HEK293 (cell line): Measurements from ENCODE around the gene APOC3.

Source experiments
- CTCF ChIA-PET: fragments of 350-600 bp; formaldehyde crosslinking; extraction: SDS; loops from one replicate; lab custom pipeline; 2021; ENCODE audit warnings: antibody characterized with exemption; lab: Yijun Ruan, JAX
- POLR2A ChIA-PET: fragments of 300-600 bp; formaldehyde crosslinking; extraction: SDS; loops from one replicate; lab custom pipeline; 2020; ENCODE audit warnings: antibody characterized with exemption, inconsistent platforms; lab: Yijun Ruan, JAX
- H3K27ac ChIP-seq: fragments of 200-500 bp; sonication (Bioruptor generic); 2 replicates; pipeline ENCODE4 v1.5.1; 2014; ENCODE audit warnings: low read depth, low read length, control low read depth, inconsistent platforms; ENCODE audit errors: extremely low read depth
- H3K36me3 ChIP-seq, 2 experiments: fragments of 200-500 bp in 1 of 2; sonication (Bioruptor generic) in 1 of 2; 1 replicate in 1 of 2; 2 replicates in 1 of 2; pipeline ENCODE4 v1.5.1; 2014 to 2017; ENCODE audit warnings: inconsistent platforms in 2 of 2, low read length in 2 of 2; ENCODE audit not compliant: control insufficient read depth in 2 of 2, insufficient read depth in 1 of 2
- H3K4me1 ChIP-seq: fragments of 200-500 bp; sonication (Bioruptor generic); 2 replicates; pipeline ENCODE4 v1.5.1; 2014; ENCODE audit warnings: mild to moderate bottlenecking, low read length, inconsistent platforms; ENCODE audit not compliant: control insufficient read depth, insufficient read depth
- H3K4me3 ChIP-seq: 2 replicates; pipeline ENCODE4 v1.5.1; 2011; ENCODE audit warnings: low read depth, mild to moderate bottlenecking, control low read depth, low read length, moderate library complexity
- H3K9me3 ChIP-seq: fragments of 200-500 bp; sonication (Bioruptor generic); 2 replicates; pipeline ENCODE4 v1.5.1; 2014; ENCODE audit warnings: low read depth, low read length, inconsistent platforms; ENCODE audit not compliant: control insufficient read depth, insufficient read depth
- FEZF1 ChIP-seq: fragments of 450-650 bp; formaldehyde crosslinking; IDR thresholded peaks from 2 replicates; pipeline ENCODE4 v1.5.1; 2016; ENCODE audit warnings: missing biosample characterization, missing genetic modification characterization
- KLF1 ChIP-seq: fragments of 450-650 bp; formaldehyde crosslinking; IDR thresholded peaks from 2 replicates; pipeline ENCODE4 v1.5.1; 2016; ENCODE audit warnings: missing biosample characterization, missing genetic modification characterization
- KLF7 ChIP-seq: fragments of 450-650 bp; formaldehyde crosslinking; IDR thresholded peaks from 2 replicates; pipeline ENCODE4 v1.5.1; 2016; ENCODE audit warnings: missing biosample characterization, missing genetic modification characterization, borderline replicate concordance
- SCRT2 ChIP-seq: fragments of 450-650 bp; formaldehyde crosslinking; IDR thresholded peaks from 2 replicates; pipeline ENCODE4 v1.5.1; 2016; ENCODE audit warnings: missing biosample characterization, missing genetic modification characterization
- WT1 ChIP-seq: fragments of 450-650 bp; formaldehyde crosslinking; IDR thresholded peaks from 2 replicates; pipeline ENCODE4 v1.5.1; 2016; ENCODE audit warnings: missing biosample characterization, missing genetic modification characterization
- ZFP69B ChIP-seq: fragments of 450-650 bp; formaldehyde crosslinking; IDR thresholded peaks from 2 replicates; pipeline ENCODE4 v1.5.1; 2016; ENCODE audit warnings: missing biosample characterization, missing genetic modification characterization
- ZNF114 ChIP-seq: fragments of 450-650 bp; formaldehyde crosslinking; IDR thresholded peaks from 2 replicates; pipeline ENCODE4 v1.5.0; 2017; ENCODE audit warnings: missing biosample characterization, missing genetic modification characterization
- ZNF132 ChIP-seq: fragments of 450-650 bp; formaldehyde crosslinking; IDR thresholded peaks from 2 replicates; pipeline ENCODE4 v1.5.1; 2017; ENCODE audit warnings: missing biosample characterization, missing genetic modification characterization, borderline replicate concordance
- ZNF138 ChIP-seq: fragments of 450-650 bp; formaldehyde crosslinking; IDR thresholded peaks from 2 replicates; pipeline ENCODE4 v1.5.1; 2016; ENCODE audit warnings: missing biosample characterization, missing genetic modification characterization, borderline replicate concordance
- ZNF2 ChIP-seq: fragments of 450-650 bp; formaldehyde crosslinking; IDR thresholded peaks from 2 replicates; pipeline ENCODE4 v1.5.1; 2016; ENCODE audit warnings: missing biosample characterization, missing genetic modification characterization
- ZNF223 ChIP-seq: fragments of 450-650 bp; formaldehyde crosslinking; IDR thresholded peaks from 2 replicates; pipeline ENCODE4 v1.5.1; 2016; ENCODE audit warnings: missing biosample characterization, missing genetic modification characterization
- ZNF24 ChIP-seq: fragments of 450-650 bp; formaldehyde crosslinking; IDR thresholded peaks from 2 replicates; pipeline ENCODE4 v1.5.1; 2016; ENCODE audit warnings: missing biosample characterization, missing genetic modification characterization
- ZNF521 ChIP-seq: fragments of 450-650 bp; formaldehyde crosslinking; IDR thresholded peaks from 2 replicates; pipeline ENCODE4 v1.5.1; 2017; ENCODE audit warnings: missing biosample characterization, mild to moderate bottlenecking, missing genetic modification characterization
- ZNF549 ChIP-seq: fragments of 450-650 bp; IDR thresholded peaks from 2 replicates; pipeline ENCODE4 v1.5.1; 2018; ENCODE audit warnings: missing biosample characterization, missing genetic modification characterization, mild to moderate bottlenecking, inconsistent platforms, moderate library complexity
- ZNF555 ChIP-seq: fragments of 450-650 bp; formaldehyde crosslinking; conservative IDR thresholded peaks from 2 replicates; pipeline ENCODE4 v1.5.1; 2017; ENCODE audit warnings: missing biosample characterization, mild to moderate bottlenecking, missing genetic modification characterization, inconsistent platforms
- ZNF560 ChIP-seq: fragments of 450-650 bp; formaldehyde crosslinking; IDR thresholded peaks from 2 replicates; pipeline ENCODE4 v1.5.1; 2017; ENCODE audit warnings: missing biosample characterization, missing genetic modification characterization, borderline replicate concordance
- ZNF596 ChIP-seq: fragments of 450-650 bp; IDR thresholded peaks from 2 replicates; pipeline ENCODE4 v1.5.0; 2018; ENCODE audit warnings: missing biosample characterization, mild to moderate bottlenecking, missing genetic modification characterization, moderate library complexity
- ZNF600 ChIP-seq: fragments of 450-650 bp; formaldehyde crosslinking; IDR thresholded peaks from 2 replicates; pipeline ENCODE4 v1.5.1; 2016; ENCODE audit warnings: missing biosample characterization, missing genetic modification characterization
- ZNF610 ChIP-seq: fragments of 450-650 bp; formaldehyde crosslinking; IDR thresholded peaks from 2 replicates; pipeline ENCODE4 v1.5.1; 2016; ENCODE audit warnings: missing biosample characterization, missing genetic modification characterization, borderline replicate concordance
- ZNF629 ChIP-seq: fragments of 450-650 bp; formaldehyde crosslinking; IDR thresholded peaks from 2 replicates; pipeline ENCODE4 v1.5.1; 2017; ENCODE audit warnings: missing biosample characterization, missing genetic modification characterization
- ZNF843 ChIP-seq: fragments of 450-650 bp; formaldehyde crosslinking; IDR thresholded peaks from 2 replicates; pipeline ENCODE4 v1.5.1; 2016; ENCODE audit warnings: missing biosample characterization, missing genetic modification characterization
- TF ChIP-seq, protein P1 (sequence below): fragments of 450-650 bp; formaldehyde crosslinking; IDR thresholded peaks from 2 replicates; pipeline ENCODE4 v1.5.1; 2016; ENCODE audit warnings: missing biosample characterization, missing genetic modification characterization, borderline replicate concordance
- TF ChIP-seq, protein P2 (sequence below): fragments of 450-650 bp; formaldehyde crosslinking; IDR thresholded peaks from 2 replicates; pipeline ENCODE4 v1.5.1; 2017; ENCODE audit warnings: missing biosample characterization, missing genetic modification characterization
- TF ChIP-seq, protein P3 (sequence below): fragments of 450-650 bp; formaldehyde crosslinking; IDR thresholded peaks from 2 replicates; pipeline ENCODE4 v1.5.1; 2016; ENCODE audit warnings: missing biosample characterization, missing genetic modification characterization
- TF ChIP-seq, protein P4 (sequence below): IDR thresholded peaks from 2 replicates; pipeline ENCODE4 v1.6.1; 2011; ENCODE audit warnings: mild to moderate bottlenecking, low read depth, low read length, borderline replicate concordance
- TF ChIP-seq, protein P5 (sequence below): fragments of 450-650 bp; formaldehyde crosslinking; IDR thresholded peaks from 2 replicates; pipeline ENCODE4 v1.5.1; 2016; ENCODE audit warnings: missing biosample characterization, missing genetic modification characterization

Gene APOC3

DNA sequence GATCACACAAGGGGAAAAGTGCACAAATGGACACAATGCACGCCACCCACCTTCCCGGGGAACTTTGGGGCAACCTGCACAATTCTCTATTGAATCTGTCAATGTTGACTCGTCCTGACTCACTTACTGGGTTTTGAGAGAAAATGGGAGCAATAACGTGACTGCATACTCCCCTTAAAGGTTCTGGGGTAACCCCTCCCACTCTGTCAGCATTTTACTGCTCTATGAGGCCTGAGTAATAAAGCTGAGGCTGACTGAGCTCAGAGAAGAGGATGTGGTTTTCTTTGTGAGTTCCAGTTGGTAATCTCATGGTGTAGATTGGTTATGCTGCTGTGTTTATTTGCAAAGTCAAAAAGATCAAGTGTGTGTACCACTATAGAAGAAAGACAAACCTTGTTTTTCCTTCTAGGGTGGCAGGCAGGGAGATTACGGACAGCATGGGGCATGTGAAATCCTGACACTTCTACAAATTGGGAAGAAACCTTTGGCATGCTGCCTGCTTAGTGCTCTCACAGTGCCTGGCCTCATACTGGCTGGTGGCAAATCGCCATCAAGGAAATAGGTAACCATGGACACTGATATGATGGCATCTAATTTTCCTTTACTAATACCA lies 23.9 kb downstream of the APOC3 start:
- CTCF ChIA-PET = interaction anchor here (0.6 to 1.2 kb wide), 6 partner anchors 17 to 252 kb away, joined by 3 to 10 read pairs (median 3); no protein-coding TSS in a partner anchor
- peaks cover 0 to 49% of the 10 kb centered on the region in 2 experiments; a peak in 1 of 3 replicates for H3K36me3 ChIP-seq
- no peak overlapping the region for H3K4me3 ChIP-seq
- H3K4me1 ChIP-seq = peaks cover 2% of the 10 kb centered on the region; the same call in 1 of the 2 replicates
- POLR2A ChIA-PET = interaction anchor here (1.6 kb wide), 1 partner anchor 18 kb away, joined by 4 read pairs; no protein-coding TSS in a partner anchor
- no peak overlapping the region for H3K27ac ChIP-seq
- no peaks in the 10 kb centered on the region for H3K9me3 ChIP-seq
- no peak for TF ChIP-seq ZNF521 (tag by site-specific recombination)
- TF ChIP-seq, protein P1, sequence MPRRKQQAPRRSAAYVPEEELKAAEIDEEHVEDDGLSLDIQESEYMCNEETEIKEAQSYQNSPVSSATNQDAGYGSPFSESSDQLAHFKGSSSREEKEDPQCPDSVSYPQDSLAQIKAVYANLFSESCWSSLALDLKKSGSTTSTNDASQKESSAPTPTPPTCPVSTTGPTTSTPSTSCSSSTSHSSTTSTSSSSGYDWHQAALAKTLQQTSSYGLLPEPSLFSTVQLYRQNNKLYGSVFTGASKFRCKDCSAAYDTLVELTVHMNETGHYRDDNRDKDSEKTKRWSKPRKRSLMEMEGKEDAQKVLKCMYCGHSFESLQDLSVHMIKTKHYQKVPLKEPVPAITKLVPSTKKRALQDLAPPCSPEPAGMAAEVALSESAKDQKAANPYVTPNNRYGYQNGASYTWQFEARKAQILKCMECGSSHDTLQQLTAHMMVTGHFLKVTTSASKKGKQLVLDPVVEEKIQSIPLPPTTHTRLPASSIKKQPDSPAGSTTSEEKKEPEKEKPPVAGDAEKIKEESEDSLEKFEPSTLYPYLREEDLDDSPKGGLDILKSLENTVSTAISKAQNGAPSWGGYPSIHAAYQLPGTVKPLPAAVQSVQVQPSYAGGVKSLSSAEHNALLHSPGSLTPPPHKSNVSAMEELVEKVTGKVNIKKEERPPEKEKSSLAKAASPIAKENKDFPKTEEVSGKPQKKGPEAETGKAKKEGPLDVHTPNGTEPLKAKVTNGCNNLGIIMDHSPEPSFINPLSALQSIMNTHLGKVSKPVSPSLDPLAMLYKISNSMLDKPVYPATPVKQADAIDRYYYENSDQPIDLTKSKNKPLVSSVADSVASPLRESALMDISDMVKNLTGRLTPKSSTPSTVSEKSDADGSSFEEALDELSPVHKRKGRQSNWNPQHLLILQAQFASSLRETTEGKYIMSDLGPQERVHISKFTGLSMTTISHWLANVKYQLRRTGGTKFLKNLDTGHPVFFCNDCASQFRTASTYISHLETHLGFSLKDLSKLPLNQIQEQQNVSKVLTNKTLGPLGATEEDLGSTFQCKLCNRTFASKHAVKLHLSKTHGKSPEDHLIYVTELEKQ (tag by site-specific recombination) = peak; percentile 73
- TF ChIP-seq ZNF138 (tag by site-specific recombination) = no peak
- peak; percentile 99 for TF ChIP-seq FEZF1 (tag by site-specific recombination)
- no peak for TF ChIP-seq ZNF132 (tag by site-specific recombination)
- TF ChIP-seq KLF7 (tag by site-specific recombination) = peak; percentile 73; the same call in 1 of the 2 replicates
- TF ChIP-seq ZNF555 = no peak
- TF ChIP-seq WT1 = peak; percentile 63; the same call in 1 of the 2 replicates
- TF ChIP-seq ZNF560 (tag by site-specific recombination) = no peak
- no peak for TF ChIP-seq ZNF223 (tag by site-specific recombination)
- 0 out of 2 replicates have a peak, but pooled peaks have one; percentile 68 for TF ChIP-seq ZNF610 (tag by site-specific recombination)
- no peak for TF ChIP-seq SCRT2 (tag by site-specific recombination)
- 0 out of 2 replicates have a peak, but pooled peaks have one; percentile 22 for TF ChIP-seq ZNF2 (tag by site-specific recombination)
- peak; percentile 45; the same call in 1 of the 2 replicates for TF ChIP-seq ZNF600 (tag by site-specific recombination)
- no peak for TF ChIP-seq ZNF596
- TF ChIP-seq, protein P2, sequence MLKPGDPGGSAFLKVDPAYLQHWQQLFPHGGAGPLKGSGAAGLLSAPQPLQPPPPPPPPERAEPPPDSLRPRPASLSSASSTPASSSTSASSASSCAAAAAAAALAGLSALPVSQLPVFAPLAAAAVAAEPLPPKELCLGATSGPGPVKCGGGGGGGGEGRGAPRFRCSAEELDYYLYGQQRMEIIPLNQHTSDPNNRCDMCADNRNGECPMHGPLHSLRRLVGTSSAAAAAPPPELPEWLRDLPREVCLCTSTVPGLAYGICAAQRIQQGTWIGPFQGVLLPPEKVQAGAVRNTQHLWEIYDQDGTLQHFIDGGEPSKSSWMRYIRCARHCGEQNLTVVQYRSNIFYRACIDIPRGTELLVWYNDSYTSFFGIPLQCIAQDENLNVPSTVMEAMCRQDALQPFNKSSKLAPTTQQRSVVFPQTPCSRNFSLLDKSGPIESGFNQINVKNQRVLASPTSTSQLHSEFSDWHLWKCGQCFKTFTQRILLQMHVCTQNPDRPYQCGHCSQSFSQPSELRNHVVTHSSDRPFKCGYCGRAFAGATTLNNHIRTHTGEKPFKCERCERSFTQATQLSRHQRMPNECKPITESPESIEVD (tag by site-specific recombination) = peak; percentile 99
- TF ChIP-seq ZNF549 = peak; percentile 88
- TF ChIP-seq KLF1 (tag by site-specific recombination) = 0 out of 2 replicates have a peak, but pooled peaks have one; percentile 41
- peak; percentile 99 for TF ChIP-seq ZNF843 (tag by site-specific recombination)
- TF ChIP-seq ZFP69B (tag by site-specific recombination) = 0 out of 2 replicates have a peak, but pooled peaks have one; percentile 35
- TF ChIP-seq, protein P3, sequence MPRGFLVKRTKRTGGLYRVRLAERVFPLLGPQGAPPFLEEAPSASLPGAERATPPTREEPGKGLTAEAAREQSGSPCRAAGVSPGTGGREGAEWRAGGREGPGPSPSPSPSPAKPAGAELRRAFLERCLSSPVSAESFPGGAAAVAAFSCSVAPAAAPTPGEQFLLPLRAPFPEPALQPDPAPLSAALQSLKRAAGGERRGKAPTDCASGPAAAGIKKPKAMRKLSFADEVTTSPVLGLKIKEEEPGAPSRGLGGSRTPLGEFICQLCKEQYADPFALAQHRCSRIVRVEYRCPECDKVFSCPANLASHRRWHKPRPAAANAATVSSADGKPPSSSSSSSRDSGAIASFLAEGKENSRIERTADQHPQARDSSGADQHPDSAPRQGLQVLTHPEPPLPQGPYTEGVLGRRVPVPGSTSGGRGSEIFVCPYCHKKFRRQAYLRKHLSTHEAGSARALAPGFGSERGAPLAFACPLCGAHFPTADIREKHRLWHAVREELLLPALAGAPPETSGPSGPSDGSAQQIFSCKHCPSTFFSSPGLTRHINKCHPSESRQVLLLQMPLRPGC (tag by site-specific recombination) = peak; percentile 88
- TF ChIP-seq, protein P4, sequence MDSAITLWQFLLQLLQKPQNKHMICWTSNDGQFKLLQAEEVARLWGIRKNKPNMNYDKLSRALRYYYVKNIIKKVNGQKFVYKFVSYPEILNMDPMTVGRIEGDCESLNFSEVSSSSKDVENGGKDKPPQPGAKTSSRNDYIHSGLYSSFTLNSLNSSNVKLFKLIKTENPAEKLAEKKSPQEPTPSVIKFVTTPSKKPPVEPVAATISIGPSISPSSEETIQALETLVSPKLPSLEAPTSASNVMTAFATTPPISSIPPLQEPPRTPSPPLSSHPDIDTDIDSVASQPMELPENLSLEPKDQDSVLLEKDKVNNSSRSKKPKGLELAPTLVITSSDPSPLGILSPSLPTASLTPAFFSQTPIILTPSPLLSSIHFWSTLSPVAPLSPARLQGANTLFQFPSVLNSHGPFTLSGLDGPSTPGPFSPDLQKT = no peak
- TF ChIP-seq, protein P5, sequence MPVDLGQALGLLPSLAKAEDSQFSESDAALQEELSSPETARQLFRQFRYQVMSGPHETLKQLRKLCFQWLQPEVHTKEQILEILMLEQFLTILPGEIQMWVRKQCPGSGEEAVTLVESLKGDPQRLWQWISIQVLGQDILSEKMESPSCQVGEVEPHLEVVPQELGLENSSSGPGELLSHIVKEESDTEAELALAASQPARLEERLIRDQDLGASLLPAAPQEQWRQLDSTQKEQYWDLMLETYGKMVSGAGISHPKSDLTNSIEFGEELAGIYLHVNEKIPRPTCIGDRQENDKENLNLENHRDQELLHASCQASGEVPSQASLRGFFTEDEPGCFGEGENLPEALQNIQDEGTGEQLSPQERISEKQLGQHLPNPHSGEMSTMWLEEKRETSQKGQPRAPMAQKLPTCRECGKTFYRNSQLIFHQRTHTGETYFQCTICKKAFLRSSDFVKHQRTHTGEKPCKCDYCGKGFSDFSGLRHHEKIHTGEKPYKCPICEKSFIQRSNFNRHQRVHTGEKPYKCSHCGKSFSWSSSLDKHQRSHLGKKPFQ (tag by site-specific recombination) = peak; percentile 75
- TF ChIP-seq ZNF114 (tag by site-specific recombination) = no peak
- TF ChIP-seq ZNF629 (tag by site-specific recombination) = peak; percentile 88
- TF ChIP-seq ZNF24 (tag by site-specific recombination) = peak; percentile 81; the same call in 1 of the 2 replicates
